ENCODE measurements around the gene SS18.
"Not testable (repeated sequence)": the region's sequence is repeated elsewhere in the genome, so short reads cannot be mapped to it uniquely, and the experiment has no call there.

SS18 gene, protein sequence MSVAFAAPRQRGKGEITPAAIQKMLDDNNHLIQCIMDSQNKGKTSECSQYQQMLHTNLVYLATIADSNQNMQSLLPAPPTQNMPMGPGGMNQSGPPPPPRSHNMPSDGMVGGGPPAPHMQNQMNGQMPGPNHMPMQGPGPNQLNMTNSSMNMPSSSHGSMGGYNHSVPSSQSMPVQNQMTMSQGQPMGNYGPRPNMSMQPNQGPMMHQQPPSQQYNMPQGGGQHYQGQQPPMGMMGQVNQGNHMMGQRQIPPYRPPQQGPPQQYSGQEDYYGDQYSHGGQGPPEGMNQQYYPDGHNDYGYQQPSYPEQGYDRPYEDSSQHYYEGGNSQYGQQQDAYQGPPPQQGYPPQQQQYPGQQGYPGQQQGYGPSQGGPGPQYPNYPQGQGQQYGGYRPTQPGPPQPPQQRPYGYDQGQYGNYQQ

DNA sequence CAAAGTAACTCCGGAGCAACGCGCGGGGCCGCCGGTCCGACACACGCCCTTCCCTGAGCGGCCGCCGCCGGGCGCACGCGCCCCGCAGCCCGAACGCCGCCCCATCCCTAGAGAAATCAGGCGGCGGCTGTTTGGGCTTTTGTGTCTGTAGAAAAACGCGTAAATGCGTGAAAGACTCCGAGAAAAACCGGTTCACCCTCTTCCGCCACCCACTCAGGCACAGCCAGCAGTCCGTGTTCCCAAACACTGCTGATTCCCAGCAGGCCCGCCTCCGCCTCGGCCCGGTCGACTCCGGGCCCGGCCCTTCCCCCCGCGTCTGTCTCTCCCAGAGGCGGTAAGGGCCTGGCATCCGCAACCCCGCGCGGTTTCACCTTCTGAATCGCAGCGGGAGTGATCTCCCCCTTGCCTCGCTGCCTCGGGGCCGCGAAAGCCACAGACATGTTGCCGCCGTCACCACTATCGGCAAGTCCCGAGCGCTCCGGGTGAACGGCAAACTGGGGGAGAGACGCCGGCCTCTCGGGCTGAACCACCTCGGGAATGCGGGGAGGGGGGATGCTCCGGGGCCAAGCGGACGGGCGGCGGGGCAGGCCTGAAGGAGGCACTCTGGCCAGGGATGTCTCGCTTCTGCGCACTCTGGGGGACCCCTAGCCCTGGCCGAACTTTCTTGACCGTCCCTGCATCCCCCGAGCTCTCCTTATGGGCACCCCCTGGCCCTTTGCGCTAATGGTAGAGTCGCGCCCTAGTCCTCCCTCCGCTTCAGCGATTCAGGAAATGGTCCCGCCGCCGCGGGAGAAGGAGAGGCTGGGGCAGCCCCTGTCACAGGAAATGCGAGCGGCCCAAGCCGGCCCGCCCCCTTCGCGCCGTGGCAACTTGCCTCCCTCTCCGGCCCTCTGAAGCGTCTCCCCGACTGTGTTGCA lies at the start of gene SS18:
SS18 (minus strand) TSS at position 484 of the 917 bp plus-strand sequence; CDS start at position 440, 44 bp downstream.
- no peak for FAIRE-seq
- peak; percentile 82 for DNase-seq (ENCODE audit: low spot score)

GRCh38 chr18:26135548-26135947 lies 45.1 kb upstream of the SS18 start:
- no peak for FAIRE-seq
- no peak for DNase-seq (ENCODE audit: low spot score)

- DNase-seq (ENCODE audit: low spot score): no peak
- no peak for FAIRE-seq
Observed at GRCh38 chr18:26134107-26134506, 43.7 kb upstream of the SS18 start.

DNA sequence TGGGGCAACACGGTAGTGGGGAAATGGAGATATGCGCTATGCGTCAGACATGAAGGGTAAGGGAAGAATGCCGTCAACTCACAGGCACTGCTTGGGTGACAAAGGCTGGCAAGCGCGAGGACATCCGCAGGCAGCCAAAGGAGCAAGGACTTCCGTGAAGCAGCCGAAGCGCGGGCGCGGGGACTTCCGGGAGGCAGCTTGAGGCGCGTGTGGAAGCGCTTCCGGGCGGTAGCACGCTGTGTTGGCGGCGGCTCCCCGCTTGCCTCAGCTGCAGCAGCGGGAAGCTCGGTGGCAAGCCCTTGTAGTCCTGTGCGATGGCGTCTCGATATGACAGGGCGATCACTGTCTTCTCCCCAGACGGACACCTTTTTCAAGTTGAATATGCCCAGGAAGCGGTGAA lies 43.2 kb upstream of the SS18 start, which contains the start of gene PSMA8:
PSMA8 (plus strand) TSS at position 218 of the 400 bp plus-strand sequence; CDS start at position 315, 97 bp downstream.
- FAIRE-seq (no peak), DNase-seq (ENCODE audit: low spot score) (no peak)

DNA sequence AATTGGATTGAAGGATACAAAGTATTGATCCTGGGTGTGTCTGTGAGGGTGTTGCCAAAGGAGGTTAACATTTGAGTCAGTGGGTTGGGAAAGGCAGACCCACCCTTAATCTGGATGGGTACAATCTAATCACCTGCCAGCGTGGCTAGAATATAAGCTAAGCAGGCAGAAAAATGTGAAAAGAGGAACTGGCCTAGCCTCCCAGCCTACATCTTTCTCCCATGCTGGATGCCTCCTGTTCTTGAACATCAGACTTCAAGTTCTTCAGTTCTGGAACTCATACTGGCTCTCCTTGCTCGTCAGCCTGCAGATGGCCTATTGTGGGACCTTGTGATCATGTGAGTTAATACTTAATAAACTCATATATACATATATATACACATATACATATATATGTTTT lies 37.8 kb upstream of the SS18 start:
- DNase-seq (ENCODE audit: low spot score); FAIRE-seq: not testable (repeated sequence)

DNA sequence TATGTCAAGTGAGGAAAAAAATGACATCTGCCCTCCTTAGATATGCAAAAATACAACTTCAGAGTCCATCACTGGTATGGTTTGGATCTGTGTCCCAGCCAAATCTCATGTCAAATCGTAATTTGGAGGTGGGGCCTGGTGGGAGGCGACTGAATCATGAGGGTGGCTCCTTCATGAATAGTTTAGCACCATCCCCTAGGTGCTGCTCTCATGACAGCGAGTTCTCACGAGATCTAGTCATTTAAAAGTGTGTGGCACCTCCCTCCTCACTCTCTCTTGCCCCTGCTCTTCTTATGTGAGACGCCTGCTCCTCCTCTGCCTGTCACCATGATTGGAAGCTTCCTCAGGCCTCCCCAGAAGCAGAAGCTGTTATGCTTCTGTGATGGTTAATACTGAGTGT lies 37.4 kb upstream of the SS18 start:
- DNase-seq (ENCODE audit: low spot score) (no peak), FAIRE-seq (no peak)

DNA sequence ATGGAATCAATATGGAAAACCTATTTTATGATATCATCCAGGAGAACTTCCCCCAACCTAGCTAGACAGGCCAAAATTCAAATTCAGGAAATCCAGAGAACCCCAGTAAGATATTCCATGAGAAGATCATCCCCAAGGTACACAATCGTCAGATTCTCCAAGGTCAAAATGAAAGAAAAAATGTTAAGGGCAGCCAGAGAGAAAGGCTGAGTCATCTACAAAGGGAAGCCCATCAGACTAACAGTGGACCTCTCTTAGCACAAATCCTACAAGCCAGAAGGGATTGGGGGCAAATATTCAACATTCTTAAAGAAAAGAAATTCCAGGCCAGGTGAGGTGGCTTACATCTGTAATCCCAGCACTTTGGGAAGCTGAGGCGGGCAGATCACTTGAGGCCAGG lies 31.6 kb upstream of the SS18 start:
- FAIRE-seq; DNase-seq (ENCODE audit: low spot score): not testable (repeated sequence)

DNA sequence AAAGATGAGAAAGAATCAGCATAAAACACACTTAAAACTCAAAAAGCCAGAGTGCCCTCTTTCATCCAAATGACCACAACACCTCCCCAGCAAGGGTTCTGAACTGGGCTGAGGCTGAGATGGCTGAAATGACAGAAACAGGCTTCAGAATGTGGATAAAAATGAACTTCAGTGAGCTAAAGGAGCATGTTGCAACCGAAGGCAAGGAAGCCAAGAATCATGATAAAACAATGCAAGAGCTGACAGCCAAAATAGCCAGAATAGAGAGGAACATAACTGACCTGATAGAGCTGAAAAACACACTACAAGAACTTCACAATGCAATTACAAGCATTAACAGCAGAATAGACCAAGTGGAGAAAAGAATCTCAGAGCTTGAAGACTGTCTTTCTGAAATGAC lies 31.1 kb upstream of the SS18 start:
- FAIRE-seq (no peak), DNase-seq (ENCODE audit: low spot score) (no peak)

DNA sequence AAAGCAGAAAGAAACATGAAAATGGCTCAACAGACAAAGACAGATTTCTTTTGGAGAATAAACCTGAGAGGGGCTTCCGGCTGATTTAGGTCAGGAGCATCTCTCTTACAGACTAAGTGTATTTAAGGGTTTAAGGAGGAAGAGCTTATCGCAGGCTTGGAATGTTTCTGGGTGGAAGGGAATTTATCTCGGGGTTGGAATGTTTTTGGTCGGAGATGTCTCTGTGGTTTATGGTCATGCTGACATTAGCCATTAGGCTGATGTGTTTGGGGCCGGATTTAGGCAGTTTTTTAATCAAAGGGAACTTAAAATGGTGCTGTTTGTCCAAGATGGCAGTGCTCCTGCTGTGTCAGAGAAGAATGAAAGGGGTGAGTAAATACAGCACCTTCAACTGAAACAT lies 28.8 kb upstream of the SS18 start:
- DNase-seq (ENCODE audit: low spot score) (no peak), FAIRE-seq (no peak)

GRCh38 chr18:26104035-26104434 lies 13.6 kb upstream of the SS18 start:
- FAIRE-seq (no peak), DNase-seq (ENCODE audit: low spot score) (no peak)

GRCh38 chr18:26103579-26103978 lies 13.2 kb upstream of the SS18 start:
- FAIRE-seq (no peak), DNase-seq (ENCODE audit: low spot score) (no peak)

GRCh38 chr18:26097563-26097962 lies 7.2 kb upstream of the SS18 start:
- FAIRE-seq (no peak), DNase-seq (ENCODE audit: low spot score) (no peak)

DNA sequence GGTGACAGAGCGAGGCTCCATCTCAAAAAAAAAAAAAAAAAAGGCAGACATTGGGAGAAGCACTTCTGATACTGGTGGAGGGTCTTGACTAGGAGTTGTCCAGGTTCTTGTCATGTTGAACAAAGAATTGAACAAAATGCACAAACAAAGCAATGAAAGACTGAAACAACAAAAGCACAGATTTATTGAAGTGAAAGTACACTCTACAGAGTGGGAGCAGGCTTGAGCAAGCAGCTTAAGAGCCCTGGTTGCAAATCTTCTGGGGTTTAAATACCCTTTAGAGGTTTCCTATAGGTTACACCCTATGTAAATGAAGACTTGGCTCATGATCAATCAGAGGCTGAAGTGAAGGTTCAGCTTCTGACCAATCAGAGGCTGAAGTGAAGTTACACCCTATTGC lies 6.4 kb upstream of the SS18 start:
- no peak for FAIRE-seq
- no peak for DNase-seq (ENCODE audit: low spot score)

DNA sequence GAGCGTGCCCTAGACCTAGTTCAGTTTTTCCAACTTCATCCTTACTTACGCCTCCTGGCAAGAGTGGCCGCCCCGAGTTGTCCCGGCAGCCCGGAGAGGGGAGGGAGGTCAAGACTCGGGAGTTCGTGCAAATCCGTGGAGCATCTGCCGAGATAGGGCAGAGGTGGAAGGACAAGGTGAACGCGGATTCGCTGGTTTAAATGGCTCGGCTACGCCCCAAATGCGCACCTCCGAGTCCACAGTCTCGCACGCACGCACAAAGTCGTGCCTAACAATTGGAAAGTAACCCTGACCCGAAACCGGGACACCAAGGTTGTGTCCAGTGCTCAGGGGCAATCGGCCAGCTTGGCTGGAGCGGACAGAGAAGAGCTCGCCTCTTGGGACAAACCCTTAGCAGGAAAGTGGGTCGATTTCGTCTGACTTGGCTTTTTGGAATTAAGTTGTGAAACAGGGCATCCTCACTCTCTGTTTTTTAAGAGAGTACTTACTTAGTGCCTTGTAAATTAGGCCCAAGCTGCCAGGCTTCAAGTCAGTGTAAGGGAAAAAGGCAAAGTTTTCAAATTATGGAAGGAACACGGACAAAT lies 726 bp upstream of the SS18 start:
- DNase-seq (ENCODE audit: low spot score) (peak; percentile 30), FAIRE-seq (no peak)

DNA sequence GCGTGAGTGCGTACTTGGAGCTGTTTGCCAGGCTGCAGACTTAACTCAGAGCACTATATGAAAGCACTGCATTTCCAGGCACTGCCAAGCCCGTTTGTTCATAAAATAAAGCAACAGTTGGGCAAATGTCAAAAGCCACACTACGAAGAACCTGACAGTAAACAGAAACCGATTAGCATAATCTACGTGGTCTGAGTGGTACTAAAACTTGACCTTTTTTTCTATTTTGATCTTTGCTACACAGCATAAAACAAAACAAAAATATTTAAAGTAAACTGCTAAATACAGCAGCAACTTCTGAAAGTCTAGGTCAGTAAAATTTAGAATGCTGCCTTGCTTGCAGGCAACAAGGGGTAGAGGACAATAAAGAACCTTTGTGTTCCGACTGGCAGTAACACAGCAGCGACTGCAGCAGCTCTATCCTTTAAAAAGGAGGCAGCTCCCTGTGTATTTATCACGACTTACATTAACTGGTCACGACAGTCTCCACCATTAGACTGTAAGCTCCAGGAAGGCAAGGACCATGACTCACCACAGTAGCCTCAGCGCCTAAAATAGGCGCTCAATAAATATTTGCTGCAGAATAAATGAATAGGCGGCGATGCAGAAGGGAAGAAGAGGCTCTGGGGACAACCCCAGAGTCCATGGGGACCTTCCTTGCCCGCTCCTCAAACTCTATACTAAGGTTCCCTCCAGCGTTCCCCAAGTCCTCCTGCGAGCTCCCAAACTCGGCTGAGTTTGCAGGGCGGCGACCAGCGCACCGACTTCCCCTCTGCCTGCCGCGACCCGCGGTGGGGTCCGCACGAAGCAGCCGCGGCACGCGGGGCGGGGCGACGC lies 902 bp downstream of the SS18 start:
- DNase-seq (ENCODE audit: low spot score): no peak
- no peak for FAIRE-seq

- no peak for DNase-seq (ENCODE audit: low spot score)
- FAIRE-seq: no peak
Observed at GRCh38 chr18:26088487-26088886, 1.9 kb downstream of the SS18 start.

DNA sequence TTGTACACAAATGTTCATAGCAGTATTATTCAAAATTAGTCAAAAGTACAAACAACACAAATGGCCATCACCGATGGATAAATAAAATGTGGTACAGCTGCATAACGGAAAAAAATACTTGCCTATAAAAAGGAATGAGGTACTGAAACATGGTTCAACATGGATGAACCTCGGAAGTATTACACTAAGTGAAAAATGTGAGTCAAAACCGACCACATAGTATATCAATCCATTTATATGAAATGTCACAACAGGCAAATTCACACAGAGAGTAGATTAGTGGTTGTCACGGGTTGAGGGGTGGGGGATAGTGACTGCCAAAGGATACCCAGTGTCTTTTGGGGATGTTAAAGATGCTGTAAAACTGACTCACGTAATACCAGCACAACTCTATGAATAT lies 3.5 kb downstream of the SS18 start:
- FAIRE-seq: no peak
- no peak for DNase-seq (ENCODE audit: low spot score)

GRCh38 chr18:26085056-26085455 lies 5.4 kb downstream of the SS18 start:
- DNase-seq (ENCODE audit: low spot score): no peak
- FAIRE-seq: no peak

GRCh38 chr18:26083099-26083498 lies 7.3 kb downstream of the SS18 start:
- FAIRE-seq: no peak
- no peak for DNase-seq (ENCODE audit: low spot score)

GRCh38 chr18:26082475-26082874 lies 7.9 kb downstream of the SS18 start:
- FAIRE-seq: no peak
- DNase-seq (ENCODE audit: low spot score): no peak

- FAIRE-seq (no peak), DNase-seq (ENCODE audit: low spot score) (no peak)
Observed at GRCh38 chr18:26074246-26074645, 16.2 kb downstream of the SS18 start.
